ENCODE measurements around the gene RAP1GAP2.
A peak's percentile ranks its signal among the peaks of the same experiment; 100 is the strongest.

GRCh38 chr17:2853283-2854142 lies 57.3 kb downstream of the RAP1GAP2 start:
- TF ChIP-seq POLR2A (IDR thresholded peaks at IDR 0.05) (no peak), CTCF (IDR thresholded peaks at IDR 0.05) (no peak), POLR2AphosphoS5 (IDR thresholded peaks at IDR 0.05) (peak; percentile 35 to 74 (median 54)), EP300 (IDR thresholded peaks at IDR 0.05) (no peak)

Data from sigmoid colon (tissue), 4 donors.